Natural killer cell (primary cell): ENCODE measurements around the gene ZNF488. TPM values are rescaled to one million over a fixed set of nuclear protein-coding genes. Genes with fewer than 3 reads are reported as not detected.

Experiments used
- ATAC-seq, 3 donors: fragments of 150-1000 bp in 2 of 3; fragments of 200-7000 bp in 1 of 3; cut with Tn5 transposase; 1 replicate in 1 of 3; 2 replicates in 2 of 3; pipeline ENCODE4 v1.10.0; 2021; ENCODE audit warnings: mild to moderate bottlenecking in 2 of 3, moderate library complexity in 2 of 3
- DNase-seq, 2 donors: peaks; one replicate each; pipeline versions ENCODE4 v3.0.0 to v3.0.0-alpha.2; 2013 to 2021; ENCODE audit warnings: mixed read lengths in 1 of 2
- H3K27ac ChIP-seq: one replicate; pipeline ENCODE4 v1.5.1; 2013; ENCODE audit warnings: mild to moderate bottlenecking, low read length
- H3K27me3 ChIP-seq: one replicate; pipeline ENCODE4 v1.6.1; 2013; ENCODE audit warnings: low read length; ENCODE audit not compliant: control insufficient read depth, insufficient read depth
- H3K36me3 ChIP-seq: one replicate; pipeline ENCODE4 v1.6.1; 2013; ENCODE audit warnings: low read length; ENCODE audit not compliant: control insufficient read depth, insufficient read depth
- H3K4me1 ChIP-seq: one replicate; pipeline ENCODE4 v1.6.1; 2013; ENCODE audit warnings: low read length; ENCODE audit not compliant: control insufficient read depth, insufficient read depth
- H3K4me3 ChIP-seq: one replicate; pipeline ENCODE4 v1.5.1; 2013; ENCODE audit warnings: low read length
- H3K9me3 ChIP-seq: one replicate; pipeline ENCODE4 v1.6.1; 2013; ENCODE audit warnings: low read length; ENCODE audit not compliant: control insufficient read depth, insufficient read depth
- H3K27ac Mint-ChIP-seq, 2 donors: one replicate each; pipeline ENCODE4 v1.8.0; 2022; ENCODE audit warnings: mild to moderate bottlenecking in 2 of 2, mixed read lengths in 2 of 2, moderate library complexity in 1 of 2
- H3K27me3 Mint-ChIP-seq, 2 donors: one replicate each; pipeline ENCODE4 v1.8.0; 2022; ENCODE audit warnings: low read depth in 2 of 2, mixed read lengths in 2 of 2
- H3K36me3 Mint-ChIP-seq: one replicate; pipeline ENCODE4 v1.8.0; 2022; ENCODE audit warnings: mixed read lengths
- H3K4me1 Mint-ChIP-seq, 2 donors: one replicate each; pipeline ENCODE4 v1.8.0; 2022; ENCODE audit warnings: mixed read lengths in 2 of 2
- H3K4me3 Mint-ChIP-seq: one replicate; pipeline ENCODE4 v1.8.0; 2022; ENCODE audit warnings: mild to moderate bottlenecking, moderate library complexity, mixed read lengths
- H3K9me3 Mint-ChIP-seq, 2 donors: one replicate each; pipeline ENCODE4 v1.8.0; 2022; ENCODE audit warnings: mixed read lengths in 2 of 2
- CTCF ChIP-seq: fragments of 200-600 bp; IDR thresholded peaks from one replicate; pipeline ENCODE4 v1.8.0; 2022; ENCODE audit warnings: antibody characterized with exemption
- WGBS: methylation state at CpG from one replicate; pipeline ENCODE4 v1.1.7; 2013; ENCODE audit warnings: missing lambda C conversion rate; ENCODE audit not compliant: insufficient coverage; 5-methylcytosine and 5-hydroxymethylcytosine counted together
- intact Hi-C: fragments of 100-400 bp; cut with micrococcal nuclease; formaldehyde crosslinking; loops from one replicate; pipeline ENCODE4 v1.14.2; 2022
- total RNA-seq, 4 donors: library from RNA; stranded (reverse); fragments of 120-200 nt in 1 of 4; gene quantifications; one replicate each; pipeline versions ENCODE4 v1.2.3 to v1.2.4, GENCODE V29; 2013 to 2022

Gene ZNF488
- total RNA-seq, 3 donors from 2014 or later (not counting 1 experiment from before 2014, with no cell fraction given): not detected

- H3K27ac ChIP-seq: no peak overlapping the region
- H3K27me3 Mint-ChIP-seq: peaks cover 9 to 28% of the 10 kb centered on the region in 2 donors
Observed at GRCh38 chr10:47337310-47337709, 46.8 kb downstream of the ZNF488 start.

GRCh38 chr10:47336387-47337134 lies 47.5 kb downstream of the ZNF488 start:
- TF ChIP-seq CTCF: no peak
- H3K36me3 Mint-ChIP-seq: no peaks in the 10 kb centered on the region
- no peak for DNase-seq
- H3K9me3 Mint-ChIP-seq: no peaks in the 10 kb centered on the region
- Histone ChIP-seq H3K4me3 (no peak overlapping the region), H3K27ac (no peak overlapping the region), H3K9me3 (no peaks in the 10 kb centered on the region), H3K36me3 (no peaks in the 10 kb centered on the region), H3K27me3 (no peaks in the 10 kb centered on the region), H3K4me1 (no peaks in the 10 kb centered on the region)
- no peak overlapping the region for H3K4me3 Mint-ChIP-seq
- intact Hi-C loops: no loop called here
- H3K4me1 Mint-ChIP-seq: peaks cover 0 to 4% of the 10 kb centered on the region in 2 donors
- peaks cover 9 to 26% of the 10 kb centered on the region in 2 donors for H3K27me3 Mint-ChIP-seq
- WGBS: 86% methylated on average over 14 of the region's 15 CpGs
- H3K27ac Mint-ChIP-seq: no peak overlapping the region
- no peak for ATAC-seq

More at GRCh38 chr10:47337310-47337709, 46.8 kb downstream of the ZNF488 start:
- H3K4me3 Mint-ChIP-seq: no peak overlapping the region
- H3K27ac Mint-ChIP-seq: no peak overlapping the region
- ATAC-seq (no peak), DNase-seq (no peak)
- Histone ChIP-seq H3K27me3 (no peaks in the 10 kb centered on the region), H3K4me1 (no peaks in the 10 kb centered on the region), H3K4me3 (no peak overlapping the region), H3K9me3 (no peaks in the 10 kb centered on the region), H3K36me3 (no peaks in the 10 kb centered on the region)
- TF ChIP-seq CTCF: no peak
- intact Hi-C loops: no loop called here
- WGBS: 92% methylated on average over 4 of the region's 4 CpGs
- H3K9me3 Mint-ChIP-seq: no peaks in the 10 kb centered on the region
- H3K36me3 Mint-ChIP-seq: no peaks in the 10 kb centered on the region
- peaks cover 0 to 4% of the 10 kb centered on the region in 2 donors for H3K4me1 Mint-ChIP-seq

- no peaks in the 10 kb centered on the region for H3K9me3 Mint-ChIP-seq
- TF ChIP-seq CTCF: no peak
- H3K4me3 Mint-ChIP-seq: no peak overlapping the region
- DNase-seq (no peak), ATAC-seq (no peak)
- Histone ChIP-seq H3K9me3 (no peaks in the 10 kb centered on the region), H3K4me1 (no peaks in the 10 kb centered on the region), H3K27me3 (no peaks in the 10 kb centered on the region), H3K27ac (no peak overlapping the region), H3K4me3 (no peak overlapping the region), H3K36me3 (no peaks in the 10 kb centered on the region)
- peaks cover 0 to 4% of the 10 kb centered on the region in 2 donors for H3K4me1 Mint-ChIP-seq
- H3K36me3 Mint-ChIP-seq: no peaks in the 10 kb centered on the region
- intact Hi-C loops: no loop called here
- WGBS: 79% methylated on average over 5 of the region's 5 CpGs
- no peak overlapping the region for H3K27ac Mint-ChIP-seq
- peaks cover 6 to 19% of the 10 kb centered on the region in 2 donors for H3K27me3 Mint-ChIP-seq
Observed at GRCh38 chr10:47335906-47336305, 48.2 kb downstream of the ZNF488 start.
